ENCODE results near the gene EIF2D. TPM values are rescaled to one million over a fixed set of nuclear protein-coding genes. Genes with fewer than 3 reads are reported as not detected.

Gene EIF2D
- total and polyA plus RNA-seq, 9 of the 15 experiments (the other 6 are each of a cell fraction or from before 2014, with no cell fraction given), result 81.1 to 138 (median 93.9) TPM

DNA sequence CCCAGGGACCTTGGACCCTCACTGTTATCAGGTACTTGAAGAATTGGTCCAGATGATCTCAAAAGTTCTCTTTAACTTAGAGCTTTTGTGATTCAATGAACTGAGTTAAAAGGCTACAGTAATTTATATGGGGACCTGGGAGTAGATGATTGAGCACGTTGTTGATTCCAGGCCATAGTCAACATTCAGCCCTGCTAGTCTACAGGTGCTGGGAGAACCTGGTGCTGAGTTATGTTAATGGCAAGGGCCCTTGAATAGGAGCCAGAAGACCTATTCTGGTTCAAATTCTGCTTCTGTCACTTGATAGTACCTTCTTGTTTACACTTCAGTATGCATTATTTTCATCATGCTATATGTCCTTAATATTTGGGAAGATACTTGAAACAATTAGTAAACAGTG is 34.2 kb upstream of the EIF2D start:
- Histone ChIP-seq H3K4me3 (no peak overlapping the region), H3K27ac (ENCODE audit: extremely low read depth, low read depth, low read length) (no peak overlapping the region), H3K9me3 (replicated peaks; ENCODE audit: control insufficient read depth, insufficient read depth, low read depth, low read length) (no peaks in the 10 kb centered on the region), H3K4me2 (ENCODE audit: insufficient read depth, low read length) (no peak overlapping the region; the same call in 1 of the 2 replicates), H3K9ac (ENCODE audit: insufficient read depth in 1 of 2, low read depth in 2 of 2, low read length in 2 of 2) (no peak overlapping the region), H2AFZ (ENCODE audit: low read depth, low read length) (no peak overlapping the region), H3K9me1 (ENCODE audit: control insufficient read depth, insufficient read depth, low read length) (no peaks in the 10 kb centered on the region), H3K36me3 (ENCODE audit: control insufficient read depth, insufficient read depth, low read length) (peaks cover 55% of the 10 kb centered on the region), H4K20me1 (replicated peaks; ENCODE audit: control insufficient read depth, insufficient read depth, low read length) (no peaks in the 10 kb centered on the region), H3K27me3 (ENCODE audit: control insufficient read depth in 2 of 2, insufficient read depth in 2 of 2, low read length in 2 of 2) (no peaks in the 10 kb centered on the region), H3K79me2 (ENCODE audit: control insufficient read depth, insufficient read depth, low read length) (peaks cover 33% of the 10 kb centered on the region; the same call in 2 of the 3 replicates), H3K4me1 (replicated peaks in 1 of 2; ENCODE audit: control insufficient read depth in 2 of 2, insufficient read depth in 2 of 2, low read length in 2 of 2) (peaks cover 4 to 27% of the 10 kb centered on the region in 2 experiments; a peak in 4 of 5 replicates)
- in situ Hi-C loops (cut with MboI), result no loop called here
- WGBS (ENCODE audit: insufficient coverage, low coverage, missing lambda C conversion rate), result 77% methylated on average over 1 of the region's 1 CpG
- DNase-seq (ENCODE audit: extremely low read depth in 1 of 4, low spot score in 3 of 4) (no peak), ATAC-seq (no peak), FAIRE-seq (no peak)
- intact Hi-C loops (cut with micrococcal nuclease), result no loop called here
- POLR2A ChIA-PET, result interaction anchor here (2.4 to 6.2 kb wide), 2 partner anchors 9 to 10 kb away, joined by 6 to 57 read pairs; partner anchors contain the start of gene DYRK3
- CTCF ChIA-PET (ENCODE audit: low intra/inter-chr PET ratio), result interaction anchor here (1.1 kb wide), 1 partner anchor 15 kb away, joined by 4 read pairs; no protein-coding TSS in a partner anchor
- no TSS peak for BruUV-seq (replicated peaks)
- no peak for TF ChIP-seq HMGN3 (IDR thresholded peaks at IDR 0.05; ENCODE audit: borderline replicate concordance, extremely low read depth, insufficient read length, low read depth, low read length)
- TF ChIP-seq RNF2 (IDR thresholded peaks at IDR 0.05), result no peak
- TF ChIP-seq, protein P1, sequence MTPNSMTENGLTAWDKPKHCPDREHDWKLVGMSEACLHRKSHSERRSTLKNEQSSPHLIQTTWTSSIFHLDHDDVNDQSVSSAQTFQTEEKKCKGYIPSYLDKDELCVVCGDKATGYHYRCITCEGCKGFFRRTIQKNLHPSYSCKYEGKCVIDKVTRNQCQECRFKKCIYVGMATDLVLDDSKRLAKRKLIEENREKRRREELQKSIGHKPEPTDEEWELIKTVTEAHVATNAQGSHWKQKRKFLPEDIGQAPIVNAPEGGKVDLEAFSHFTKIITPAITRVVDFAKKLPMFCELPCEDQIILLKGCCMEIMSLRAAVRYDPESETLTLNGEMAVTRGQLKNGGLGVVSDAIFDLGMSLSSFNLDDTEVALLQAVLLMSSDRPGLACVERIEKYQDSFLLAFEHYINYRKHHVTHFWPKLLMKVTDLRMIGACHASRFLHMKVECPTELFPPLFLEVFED (CRISPR knock-in tag; conservative IDR thresholded peaks at IDR 0.05), result no peak
- TF ChIP-seq POLR2A (conservative IDR thresholded peaks at IDR 0.05), result no peak
- no peak for TF ChIP-seq NEUROD1 (IDR thresholded peaks at IDR 0.05; ENCODE audit: borderline replicate concordance, low read depth, low read length, partially characterized antibody)
- TF ChIP-seq, protein P2, sequence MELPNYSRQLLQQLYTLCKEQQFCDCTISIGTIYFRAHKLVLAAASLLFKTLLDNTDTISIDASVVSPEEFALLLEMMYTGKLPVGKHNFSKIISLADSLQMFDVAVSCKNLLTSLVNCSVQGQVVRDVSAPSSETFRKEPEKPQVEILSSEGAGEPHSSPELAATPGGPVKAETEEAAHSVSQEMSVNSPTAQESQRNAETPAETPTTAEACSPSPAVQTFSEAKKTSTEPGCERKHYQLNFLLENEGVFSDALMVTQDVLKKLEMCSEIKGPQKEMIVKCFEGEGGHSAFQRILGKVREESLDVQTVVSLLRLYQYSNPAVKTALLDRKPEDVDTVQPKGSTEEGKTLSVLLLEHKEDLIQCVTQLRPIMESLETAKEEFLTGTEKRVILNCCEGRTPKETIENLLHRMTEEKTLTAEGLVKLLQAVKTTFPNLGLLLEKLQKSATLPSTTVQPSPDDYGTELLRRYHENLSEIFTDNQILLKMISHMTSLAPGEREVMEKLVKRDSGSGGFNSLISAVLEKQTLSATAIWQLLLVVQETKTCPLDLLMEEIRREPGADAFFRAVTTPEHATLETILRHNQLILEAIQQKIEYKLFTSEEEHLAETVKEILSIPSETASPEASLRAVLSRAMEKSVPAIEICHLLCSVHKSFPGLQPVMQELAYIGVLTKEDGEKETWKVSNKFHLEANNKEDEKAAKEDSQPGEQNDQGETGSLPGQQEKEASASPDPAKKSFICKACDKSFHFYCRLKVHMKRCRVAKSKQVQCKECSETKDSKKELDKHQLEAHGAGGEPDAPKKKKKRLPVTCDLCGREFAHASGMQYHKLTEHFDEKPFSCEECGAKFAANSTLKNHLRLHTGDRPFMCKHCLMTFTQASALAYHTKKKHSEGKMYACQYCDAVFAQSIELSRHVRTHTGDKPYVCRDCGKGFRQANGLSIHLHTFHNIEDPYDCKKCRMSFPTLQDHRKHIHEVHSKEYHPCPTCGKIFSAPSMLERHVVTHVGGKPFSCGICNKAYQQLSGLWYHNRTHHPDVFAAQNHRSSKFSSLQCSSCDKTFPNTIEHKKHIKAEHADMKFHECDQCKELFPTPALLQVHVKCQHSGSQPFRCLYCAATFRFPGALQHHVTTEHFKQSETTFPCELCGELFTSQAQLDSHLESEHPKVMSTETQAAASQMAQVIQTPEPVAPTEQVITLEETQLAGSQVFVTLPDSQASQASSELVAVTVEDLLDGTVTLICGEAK (IDR thresholded peaks at IDR 0.05), result no peak
- TF ChIP-seq, protein P2 (CRISPR knock-in tag; IDR thresholded peaks at IDR 0.05), result no peak
- TF ChIP-seq BRCA1 (IDR thresholded peaks at IDR 0.05), result no peak
- TF ChIP-seq BRCA1 (CRISPR knock-in tag; IDR thresholded peaks at IDR 0.05), result no peak
- TF ChIP-seq, protein P3, sequence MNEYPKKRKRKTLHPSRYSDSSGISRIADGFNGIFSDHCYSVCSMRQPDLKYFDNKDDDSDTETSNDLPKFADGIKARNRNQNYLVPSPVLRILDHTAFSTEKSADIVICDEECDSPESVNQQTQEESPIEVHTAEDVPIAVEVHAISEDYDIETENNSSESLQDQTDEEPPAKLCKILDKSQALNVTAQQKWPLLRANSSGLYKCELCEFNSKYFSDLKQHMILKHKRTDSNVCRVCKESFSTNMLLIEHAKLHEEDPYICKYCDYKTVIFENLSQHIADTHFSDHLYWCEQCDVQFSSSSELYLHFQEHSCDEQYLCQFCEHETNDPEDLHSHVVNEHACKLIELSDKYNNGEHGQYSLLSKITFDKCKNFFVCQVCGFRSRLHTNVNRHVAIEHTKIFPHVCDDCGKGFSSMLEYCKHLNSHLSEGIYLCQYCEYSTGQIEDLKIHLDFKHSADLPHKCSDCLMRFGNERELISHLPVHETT (CRISPR knock-in tag; conservative IDR thresholded peaks at IDR 0.05 in 1 of 2, IDR thresholded peaks at IDR 0.05 in 1 of 2), result no peak
